Activated naive CD4-positive, alpha-beta T cell treated with anti-CD3 and anti-CD28 coated beads, Interleukin-2, amount 10 ng/mL, durations not matched to agents 7 days and 5 days (primary cell): ENCODE measurements around the gene BICD2.

Experiments used
- CTCF ChIA-PET: fragments of 350-600 bp; sonication (Branson Sonifier 250); formaldehyde crosslinking; loops from one replicate; lab custom pipeline; 2021; ENCODE audit warnings: antibody characterized with exemption; lab: Charles Lee
- DNase-seq: peaks from one replicate; pipeline ENCODE4 v3.0.0-alpha.2; 2020
- H3K27ac Mint-ChIP-seq: one replicate; pipeline ENCODE4 v1.8.0; 2021; ENCODE audit warnings: mild to moderate bottlenecking, moderate library complexity, mixed read lengths
- H3K27me3 Mint-ChIP-seq: one replicate; pipeline ENCODE4 v1.8.0; 2021; ENCODE audit warnings: mild to moderate bottlenecking, mixed read lengths
- H3K36me3 Mint-ChIP-seq: one replicate; pipeline ENCODE4 v1.8.0; 2021; ENCODE audit warnings: mixed read lengths
- H3K4me1 Mint-ChIP-seq: one replicate; pipeline ENCODE4 v1.8.0; 2021; ENCODE audit warnings: mixed read lengths
- H3K4me3 Mint-ChIP-seq: one replicate; pipeline ENCODE4 v1.8.0; 2021; ENCODE audit warnings: mild to moderate bottlenecking, moderate library complexity, mixed read lengths
- H3K9me3 Mint-ChIP-seq: one replicate; pipeline ENCODE4 v1.8.0; 2021; ENCODE audit warnings: mixed read lengths

BICD2 gene

GRCh38 chr9:92764988-92765936, 629 bp upstream of the BICD2 start:
- CTCF ChIA-PET = interaction anchor here (0.9 to 2.1 kb wide), 3 partner anchors 26 to 52 kb away, joined by 3 to 6 read pairs (median 6); no protein-coding TSS in a partner anchor

GRCh38 chr9:92763721-92764380, 782 bp downstream of the BICD2 start:
- H3K27me3 Mint-ChIP-seq = peaks cover 12% of the 10 kb centered on the region
- H3K36me3 Mint-ChIP-seq = no peaks in the 10 kb centered on the region
- peak overlapping the region; percentile 89 for H3K27ac Mint-ChIP-seq
- peaks cover 47% of the 10 kb centered on the region for H3K4me1 Mint-ChIP-seq
- peak overlapping the region; percentile 95 for H3K4me3 Mint-ChIP-seq
- CTCF ChIA-PET = interaction anchor here (1.4 to 2.1 kb wide), 2 partner anchors 48 to 51 kb away, joined by 6 read pairs; no protein-coding TSS in a partner anchor
- H3K9me3 Mint-ChIP-seq = no peaks in the 10 kb centered on the region
- peak; percentile 65 for DNase-seq

More at GRCh38 chr9:92764988-92765936, 629 bp upstream of the BICD2 start:
- Mint-ChIP-seq H3K27ac (peak overlapping the region; percentile 98), H3K27me3 (peaks cover 12% of the 10 kb centered on the region), H3K9me3 (no peaks in the 10 kb centered on the region), H3K36me3 (no peaks in the 10 kb centered on the region), H3K4me3 (peak overlapping the region; percentile 84), H3K4me1 (peaks cover 57% of the 10 kb centered on the region)
- peak; percentile 98 for DNase-seq

GRCh38 chr9:92762781-92763708, 1.6 kb downstream of the BICD2 start:
- CTCF ChIA-PET = no interaction called here
- Mint-ChIP-seq H3K27ac (peak overlapping the region; percentile 70), H3K4me1 (peaks cover 47% of the 10 kb centered on the region)

GRCh38 chr9:92762196-92762595, 2.4 kb downstream of the BICD2 start:
- Mint-ChIP-seq H3K4me3 (peak overlapping the region; percentile 95), H3K27ac (peak overlapping the region; percentile 55), H3K4me1 (peaks cover 47% of the 10 kb centered on the region), H3K27me3 (no peaks in the 10 kb centered on the region), H3K9me3 (no peaks in the 10 kb centered on the region), H3K36me3 (no peaks in the 10 kb centered on the region)
- CTCF ChIA-PET = no interaction called here
- no peak for DNase-seq

More at GRCh38 chr9:92762781-92763708, 1.6 kb downstream of the BICD2 start:
- Mint-ChIP-seq H3K27me3 (peaks cover 7% of the 10 kb centered on the region), H3K9me3 (no peaks in the 10 kb centered on the region), H3K4me3 (peak overlapping the region; percentile 95), H3K36me3 (no peaks in the 10 kb centered on the region)
- no peak for DNase-seq

- no peak overlapping the region for H3K27ac Mint-ChIP-seq
- CTCF ChIA-PET = interaction anchor here (0.8 kb wide), 1 partner anchor 45 kb away, joined by 3 read pairs; no protein-coding TSS in a partner anchor
- no peak for DNase-seq
- peaks cover 42% of the 10 kb centered on the region for H3K4me1 Mint-ChIP-seq
- no peaks in the 10 kb centered on the region for H3K36me3 Mint-ChIP-seq
- no peaks in the 10 kb centered on the region for H3K9me3 Mint-ChIP-seq
- no peaks in the 10 kb centered on the region for H3K27me3 Mint-ChIP-seq
- no peak overlapping the region for H3K4me3 Mint-ChIP-seq
These were observed 2.9 kb downstream of the BICD2 start for GRCh38 chr9:92761686-92762085.

GRCh38 chr9:92760494-92760893, 4.1 kb downstream of the BICD2 start:
- no peak for DNase-seq
- CTCF ChIA-PET = no interaction called here
- Mint-ChIP-seq H3K36me3 (peaks cover 2% of the 10 kb centered on the region), H3K4me3 (no peak overlapping the region), H3K27ac (no peak overlapping the region), H3K9me3 (peaks cover 5% of the 10 kb centered on the region), H3K4me1 (peaks cover 33% of the 10 kb centered on the region), H3K27me3 (no peaks in the 10 kb centered on the region)

GRCh38 chr9:92760070-92760469, 4.6 kb downstream of the BICD2 start:
- Mint-ChIP-seq H3K36me3 (peaks cover 6% of the 10 kb centered on the region), H3K4me1 (peaks cover 33% of the 10 kb centered on the region), H3K9me3 (peaks cover 8% of the 10 kb centered on the region), H3K27me3 (no peaks in the 10 kb centered on the region), H3K27ac (no peak overlapping the region), H3K4me3 (no peak overlapping the region)
- no peak for DNase-seq
- CTCF ChIA-PET = no interaction called here

GRCh38 chr9:92759446-92759845, 5.2 kb downstream of the BICD2 start:
- Mint-ChIP-seq H3K27ac (no peak overlapping the region), H3K36me3 (peaks cover 12% of the 10 kb centered on the region), H3K27me3 (no peaks in the 10 kb centered on the region), H3K4me1 (peaks cover 35% of the 10 kb centered on the region), H3K9me3 (peaks cover 8% of the 10 kb centered on the region), H3K4me3 (no peak overlapping the region)
- CTCF ChIA-PET = no interaction called here
- no peak for DNase-seq

- H3K4me1 Mint-ChIP-seq = peaks cover 31% of the 10 kb centered on the region
- no peak overlapping the region for H3K27ac Mint-ChIP-seq
- no peak for DNase-seq
- no peak overlapping the region for H3K4me3 Mint-ChIP-seq
- H3K9me3 Mint-ChIP-seq = peaks cover 10% of the 10 kb centered on the region
- no peaks in the 10 kb centered on the region for H3K27me3 Mint-ChIP-seq
- H3K36me3 Mint-ChIP-seq = peaks cover 21% of the 10 kb centered on the region
- CTCF ChIA-PET = no interaction called here
These were observed 7.8 kb downstream of the BICD2 start for GRCh38 chr9:92756792-92757191.

GRCh38 chr9:92754091-92754745, 10.4 kb downstream of the BICD2 start:
- Mint-ChIP-seq H3K27me3 (no peaks in the 10 kb centered on the region), H3K9me3 (peaks cover 10% of the 10 kb centered on the region), H3K36me3 (peaks cover 24% of the 10 kb centered on the region), H3K27ac (no peak overlapping the region), H3K4me3 (no peak overlapping the region), H3K4me1 (peaks cover 29% of the 10 kb centered on the region)
- CTCF ChIA-PET = no interaction called here
- DNase-seq = no peak

GRCh38 chr9:92752812-92753404, 11.7 kb downstream of the BICD2 start:
- CTCF ChIA-PET = interaction anchor here (1.2 kb wide), 1 partner anchor 35 kb away, joined by 6 read pairs; no protein-coding TSS in a partner anchor
- H3K4me1 Mint-ChIP-seq = peaks cover 32% of the 10 kb centered on the region
- no peak overlapping the region for H3K4me3 Mint-ChIP-seq
- no peaks in the 10 kb centered on the region for H3K27me3 Mint-ChIP-seq
- DNase-seq = no peak
- peaks cover 24% of the 10 kb centered on the region for H3K36me3 Mint-ChIP-seq
- no peak overlapping the region for H3K27ac Mint-ChIP-seq
- H3K9me3 Mint-ChIP-seq = peaks cover 10% of the 10 kb centered on the region

GRCh38 chr9:92749934-92750315, 14.7 kb downstream of the BICD2 start:
- Mint-ChIP-seq H3K4me1 (peaks cover 38% of the 10 kb centered on the region), H3K9me3 (peaks cover 2% of the 10 kb centered on the region), H3K36me3 (peaks cover 16% of the 10 kb centered on the region), H3K4me3 (no peak overlapping the region), H3K27ac (no peak overlapping the region), H3K27me3 (no peaks in the 10 kb centered on the region)
- DNase-seq = no peak
- CTCF ChIA-PET = no interaction called here
